Parathyroid adenoma (tissue), 2 donors: ENCODE measurements around the gene C12orf60.

Experiments used
- H2AFZ ChIP-seq: fragments of 300-600 bp; sonication (generic); one replicate; pipeline ENCODE4 v1.7.0; 2017; ENCODE audit warnings: antibody characterized with exemption, mild to moderate bottlenecking
- H3K27ac ChIP-seq: fragments of 300-600 bp; sonication (generic); one replicate; pipeline ENCODE4 v1.7.0; 2017
- H3K27me3 ChIP-seq: fragments of 300-600 bp; sonication (generic); one replicate; pipeline ENCODE4 v1.7.0; 2017; ENCODE audit warnings: low read length; ENCODE audit not compliant: control insufficient read depth, insufficient read depth
- H3K36me3 ChIP-seq: fragments of 300-600 bp; sonication (generic); one replicate; pipeline ENCODE4 v1.7.0; 2017; ENCODE audit warnings: low read length; ENCODE audit not compliant: control insufficient read depth, insufficient read depth
- H3K4me1 ChIP-seq: fragments of 300-600 bp; sonication (generic); one replicate; pipeline ENCODE4 v1.7.0; 2017; ENCODE audit warnings: control low read depth
- H3K4me2 ChIP-seq: fragments of 300-600 bp; sonication (generic); one replicate; pipeline ENCODE4 v1.7.0; 2017; ENCODE audit warnings: low read length
- H3K4me3 ChIP-seq: fragments of 300-600 bp; sonication (generic); one replicate; pipeline ENCODE4 v1.7.0; 2017; ENCODE audit warnings: low read depth, low read length
- H3K79me2 ChIP-seq: fragments of 300-600 bp; sonication (generic); one replicate; pipeline ENCODE4 v1.7.0; 2017; ENCODE audit warnings: control low read depth
- H3K9ac ChIP-seq: fragments of 300-600 bp; sonication (generic); one replicate; pipeline ENCODE4 v1.7.0; 2017; ENCODE audit warnings: mild to moderate bottlenecking
- H3K9me3 ChIP-seq: fragments of 300-600 bp; sonication (generic); one replicate; pipeline ENCODE4 v1.7.0; 2017; ENCODE audit warnings: low read length; ENCODE audit not compliant: control insufficient read depth
- TF ChIP-seq, protein P1 (sequence below): fragments of 300-600 bp; sonication (generic); IDR thresholded peaks from one replicate; pipeline ENCODE4 v1.7.0; 2017; ENCODE audit warnings: antibody characterized with exemption, mild to moderate bottlenecking
- donor health status: primary hyperparathyroidism.

C12orf60 gene

DNA sequence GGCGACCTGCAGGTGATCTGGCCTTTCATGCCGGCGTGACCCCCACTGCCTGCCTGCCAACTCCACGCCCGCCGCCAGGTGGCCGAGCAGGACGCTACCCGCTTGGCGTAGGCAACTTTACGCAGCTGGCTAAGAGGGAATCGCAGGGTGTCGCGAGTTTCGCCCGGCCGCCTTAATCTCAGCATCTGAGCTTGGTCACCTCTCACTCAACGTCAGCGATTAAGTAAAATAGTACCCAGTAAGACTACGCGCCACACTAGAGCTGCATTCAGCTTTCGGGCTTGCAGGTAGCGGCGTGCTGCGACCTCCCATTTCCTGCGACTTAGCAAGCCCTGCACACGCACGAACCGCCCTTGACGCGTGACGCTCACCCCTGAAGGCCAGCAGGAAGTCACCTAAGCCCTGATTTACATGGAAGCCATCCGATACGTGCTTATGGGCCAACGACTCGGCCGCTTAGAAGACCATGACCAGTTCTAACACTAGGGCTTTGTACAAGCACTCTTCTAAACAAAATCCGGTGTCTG lies 33.4 kb upstream of the C12orf60 start:
- peak overlapping the region; percentile 59 for H3K9ac ChIP-seq
- H3K27ac ChIP-seq: peak overlapping the region; percentile 98
- peaks cover 7% of the 10 kb centered on the region for H3K79me2 ChIP-seq
- peak overlapping the region; percentile 90 for H2AFZ ChIP-seq
- no peaks in the 10 kb centered on the region for H3K9me3 ChIP-seq
- TF ChIP-seq, protein P1, sequence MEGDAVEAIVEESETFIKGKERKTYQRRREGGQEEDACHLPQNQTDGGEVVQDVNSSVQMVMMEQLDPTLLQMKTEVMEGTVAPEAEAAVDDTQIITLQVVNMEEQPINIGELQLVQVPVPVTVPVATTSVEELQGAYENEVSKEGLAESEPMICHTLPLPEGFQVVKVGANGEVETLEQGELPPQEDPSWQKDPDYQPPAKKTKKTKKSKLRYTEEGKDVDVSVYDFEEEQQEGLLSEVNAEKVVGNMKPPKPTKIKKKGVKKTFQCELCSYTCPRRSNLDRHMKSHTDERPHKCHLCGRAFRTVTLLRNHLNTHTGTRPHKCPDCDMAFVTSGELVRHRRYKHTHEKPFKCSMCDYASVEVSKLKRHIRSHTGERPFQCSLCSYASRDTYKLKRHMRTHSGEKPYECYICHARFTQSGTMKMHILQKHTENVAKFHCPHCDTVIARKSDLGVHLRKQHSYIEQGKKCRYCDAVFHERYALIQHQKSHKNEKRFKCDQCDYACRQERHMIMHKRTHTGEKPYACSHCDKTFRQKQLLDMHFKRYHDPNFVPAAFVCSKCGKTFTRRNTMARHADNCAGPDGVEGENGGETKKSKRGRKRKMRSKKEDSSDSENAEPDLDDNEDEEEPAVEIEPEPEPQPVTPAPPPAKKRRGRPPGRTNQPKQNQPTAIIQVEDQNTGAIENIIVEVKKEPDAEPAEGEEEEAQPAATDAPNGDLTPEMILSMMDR: peak; percentile 87
- H3K4me3 ChIP-seq: peak overlapping the region; percentile 97
- peaks cover 3% of the 10 kb centered on the region for H3K4me1 ChIP-seq
- no peaks in the 10 kb centered on the region for H3K27me3 ChIP-seq
- no peaks in the 10 kb centered on the region for H3K36me3 ChIP-seq
- H3K4me2 ChIP-seq: peak overlapping the region; percentile 98

DNA sequence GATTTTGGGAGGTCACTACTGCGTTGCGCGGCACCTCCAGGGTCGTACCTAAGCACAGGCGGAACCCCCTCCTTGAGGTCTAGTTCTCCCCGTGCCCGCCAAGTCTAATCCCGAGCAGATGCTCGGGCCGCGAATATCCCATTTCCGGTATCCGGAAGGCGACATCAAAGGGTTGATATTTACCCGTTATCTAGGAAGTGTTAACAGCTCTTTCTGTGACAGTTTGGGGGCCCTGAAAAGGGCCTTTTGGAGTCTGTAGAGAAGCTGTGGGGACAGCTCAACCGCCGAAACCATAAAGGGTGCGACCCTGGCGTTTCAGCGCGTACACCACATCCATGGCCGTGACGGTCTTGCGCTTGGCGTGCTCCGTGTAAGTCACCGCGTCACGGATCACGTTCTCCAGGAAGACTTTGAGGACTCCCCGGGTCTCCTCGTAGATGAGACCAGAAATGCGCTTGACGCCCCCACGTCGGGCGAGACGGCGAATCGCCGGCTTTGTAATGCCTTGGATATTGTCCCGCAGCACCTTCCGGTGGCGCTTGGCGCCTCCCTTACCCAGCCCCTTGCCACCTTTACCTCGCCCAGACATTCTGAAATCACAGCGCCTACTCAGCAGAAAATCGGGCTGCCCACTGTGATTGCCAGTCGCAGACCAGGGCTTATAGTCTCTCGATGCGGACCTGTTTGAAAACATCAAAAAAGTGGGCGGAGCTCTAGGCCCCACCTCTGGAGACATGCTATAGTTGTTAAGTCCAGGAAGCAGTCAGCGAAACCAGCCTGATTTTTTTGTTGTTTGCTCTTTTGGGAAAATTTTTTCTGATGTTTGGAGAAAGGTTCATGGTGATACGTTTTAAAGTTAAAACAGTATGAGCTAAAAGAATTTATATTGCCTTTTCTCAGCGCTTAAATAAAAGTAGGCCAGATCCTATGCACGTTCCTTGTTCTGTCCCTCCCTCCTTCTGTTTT lies 32.7 kb upstream of the C12orf60 start:
- H3K9me3 ChIP-seq: no peaks in the 10 kb centered on the region
- no peaks in the 10 kb centered on the region for H3K36me3 ChIP-seq
- peaks cover 4% of the 10 kb centered on the region for H3K4me1 ChIP-seq
- TF ChIP-seq, protein P1: peak; percentile 6
- peak overlapping the region; percentile 97 for H3K4me3 ChIP-seq
- peak overlapping the region; percentile 90 for H2AFZ ChIP-seq
- peak overlapping the region; percentile 59 for H3K9ac ChIP-seq
- no peaks in the 10 kb centered on the region for H3K27me3 ChIP-seq
- peaks cover 7% of the 10 kb centered on the region for H3K79me2 ChIP-seq
- peak overlapping the region; percentile 98 for H3K27ac ChIP-seq
- peak overlapping the region; percentile 98 for H3K4me2 ChIP-seq

DNA sequence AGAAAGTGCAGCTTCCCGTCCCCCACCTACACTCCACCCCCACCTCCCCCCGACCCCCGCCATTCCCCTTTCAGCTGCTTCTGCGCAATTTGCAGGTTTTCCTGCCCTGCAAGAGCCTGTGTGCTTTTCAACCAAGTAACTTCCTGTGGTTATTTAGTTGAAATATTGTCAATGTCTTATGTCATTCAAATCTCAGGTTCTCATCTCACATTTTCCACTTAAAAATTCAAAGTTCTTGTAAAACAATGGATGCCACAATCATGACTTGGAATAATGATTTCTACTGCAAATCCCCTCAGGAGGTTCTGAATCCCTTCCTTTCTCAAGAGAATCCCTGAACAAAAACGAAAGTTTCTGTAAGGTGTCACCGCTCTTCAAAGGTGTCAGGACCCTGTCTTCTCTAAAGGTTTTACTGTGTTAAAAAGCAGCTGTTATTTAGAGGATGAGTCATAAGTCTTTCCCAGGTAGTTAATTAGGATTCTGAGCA lies 31.8 kb upstream of the C12orf60 start:
- H3K9me3 ChIP-seq: no peaks in the 10 kb centered on the region
- H3K79me2 ChIP-seq: peaks cover 7% of the 10 kb centered on the region
- no peaks in the 10 kb centered on the region for H3K36me3 ChIP-seq
- peak overlapping the region; percentile 98 for H3K27ac ChIP-seq
- no peaks in the 10 kb centered on the region for H3K27me3 ChIP-seq
- TF ChIP-seq, protein P1: no peak
- H3K4me1 ChIP-seq: peaks cover 12% of the 10 kb centered on the region
- no peak overlapping the region for H3K9ac ChIP-seq
- peak overlapping the region; percentile 97 for H3K4me3 ChIP-seq
- H3K4me2 ChIP-seq: peak overlapping the region; percentile 28
- H2AFZ ChIP-seq: peak overlapping the region; percentile 7

DNA sequence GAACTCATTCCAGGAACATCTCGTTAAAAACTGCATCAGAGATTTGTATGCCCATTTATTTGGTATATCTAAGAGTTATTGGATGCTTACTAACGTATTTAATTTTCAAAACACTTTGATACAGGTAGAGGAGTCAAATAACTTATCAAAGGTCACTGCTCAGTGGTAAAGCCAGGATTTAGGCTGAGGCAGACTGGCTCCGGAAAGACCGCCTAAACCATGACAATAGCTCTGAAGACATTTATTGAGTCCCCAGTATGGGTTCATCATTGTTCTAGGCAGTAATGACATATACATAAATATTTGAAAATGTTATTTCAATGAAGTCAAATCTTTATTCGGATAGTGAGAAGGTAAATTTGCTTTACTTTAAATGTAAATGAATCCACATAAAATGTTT lies 30.5 kb upstream of the C12orf60 start:
- no peak overlapping the region for H3K4me3 ChIP-seq

More for the DNA sequence above, 30.5 kb upstream of the C12orf60 start:
- peaks cover 7% of the 10 kb centered on the region for H3K79me2 ChIP-seq
- H2AFZ ChIP-seq: no peak overlapping the region
- H3K27me3 ChIP-seq: no peaks in the 10 kb centered on the region
- H3K9ac ChIP-seq: no peak overlapping the region
- no peak overlapping the region for H3K4me2 ChIP-seq
- H3K27ac ChIP-seq: no peak overlapping the region
- H3K9me3 ChIP-seq: no peaks in the 10 kb centered on the region
- no peaks in the 10 kb centered on the region for H3K36me3 ChIP-seq
- TF ChIP-seq, protein P1: no peak
- H3K4me1 ChIP-seq: peaks cover 12% of the 10 kb centered on the region
